T-helper 22 cell (primary cell): Measurements from ENCODE around the gene IGFBP4.

Experiments
- DNase-seq: peaks from one replicate; pipeline ENCODE4 v3.0.0-alpha.2; 2020; ENCODE audit warnings: low read depth

The IGFBP4 gene

DNA sequence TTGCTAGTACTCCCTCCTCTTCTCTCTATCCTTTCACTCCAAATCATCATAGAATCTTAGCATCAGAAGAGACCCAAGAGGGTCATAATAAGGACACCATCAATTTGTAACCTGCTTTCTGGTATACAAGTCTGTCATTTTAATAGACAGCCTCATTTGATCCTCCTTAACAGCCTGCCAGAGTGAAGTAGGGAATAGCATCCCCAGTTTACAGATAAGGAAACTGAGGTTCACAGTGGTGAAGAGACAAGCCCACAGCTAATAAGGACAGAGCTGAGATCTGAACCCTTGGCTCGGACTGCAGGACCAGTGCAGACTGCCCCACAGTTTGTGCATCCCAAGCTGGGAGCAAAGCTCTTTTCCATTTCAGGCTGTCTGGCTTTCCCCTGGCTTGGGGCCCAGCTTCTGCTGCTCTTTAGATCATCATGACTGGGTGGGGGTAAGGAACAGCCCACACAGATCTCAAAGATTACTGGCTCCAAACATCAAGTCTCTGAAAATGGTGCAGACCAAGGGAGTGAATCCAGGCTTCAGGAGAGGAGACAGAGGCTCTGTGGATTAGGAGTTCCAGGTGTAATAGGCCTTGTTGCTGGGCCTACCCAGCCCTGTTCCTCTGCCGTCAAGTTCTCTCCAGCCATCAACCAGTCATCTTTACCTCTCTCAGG lies 10.3 kb upstream of the IGFBP4 start:
- no peak for DNase-seq

DNA sequence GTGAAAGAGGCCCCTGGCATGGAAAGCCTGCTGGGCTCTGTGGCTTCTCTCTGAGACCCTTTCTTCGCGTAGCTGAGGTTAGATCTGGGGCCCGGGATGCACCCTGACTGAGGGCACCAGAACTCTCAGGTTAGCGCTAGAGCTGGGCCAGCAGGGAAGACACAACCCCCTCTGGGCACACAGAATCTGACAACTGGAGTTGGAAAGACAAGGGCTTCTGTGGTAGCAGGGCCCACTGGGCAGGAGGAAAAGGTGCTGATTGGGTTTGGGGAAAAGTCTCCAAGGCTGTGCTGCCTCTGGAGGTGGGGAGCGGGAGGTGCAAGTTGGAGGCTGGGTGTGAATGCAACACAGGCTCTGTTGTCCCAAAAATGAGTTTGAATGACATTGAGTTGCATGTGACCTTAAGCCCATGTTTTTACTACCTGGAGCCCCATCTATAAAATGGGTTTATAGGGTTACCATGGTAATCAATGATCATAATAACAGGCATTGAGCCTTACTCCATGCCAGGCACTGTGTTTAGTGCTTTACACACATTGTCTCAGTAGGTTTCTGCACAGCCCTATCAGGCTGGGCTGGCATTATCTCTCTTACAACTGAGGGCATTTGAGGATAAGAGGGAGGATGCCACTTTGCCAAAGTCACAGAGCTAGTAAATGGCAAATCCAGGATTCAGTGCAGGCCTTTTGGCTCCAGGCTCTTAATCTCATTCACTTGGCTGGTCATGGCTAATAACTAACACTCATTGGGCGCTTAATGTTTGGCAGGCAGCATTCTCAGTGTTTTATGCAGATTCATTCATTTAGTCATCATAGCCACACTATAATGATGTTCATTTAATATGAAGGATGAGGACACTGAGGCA lies 9.5 kb upstream of the IGFBP4 start:
- DNase-seq = no peak

DNA sequence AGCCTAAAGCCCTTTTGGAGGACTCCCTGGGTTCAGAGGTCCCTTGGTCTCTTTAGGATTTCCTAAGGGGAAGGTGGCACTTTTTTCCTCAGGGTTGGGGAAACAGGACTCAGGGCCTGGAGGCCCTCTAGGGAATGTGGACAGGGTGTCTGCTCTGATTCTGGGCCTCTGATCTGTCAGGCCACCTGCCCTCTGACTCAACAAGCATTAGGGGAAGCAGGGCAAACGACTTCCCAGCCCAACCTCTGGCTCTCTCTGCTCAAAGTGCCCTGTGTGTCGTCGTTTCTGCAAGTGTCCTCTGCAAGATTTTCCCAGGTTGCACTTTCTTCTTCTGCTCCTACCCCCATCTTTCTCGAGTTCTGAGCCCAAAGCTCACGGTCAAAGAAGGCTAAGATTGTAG lies 6.6 kb upstream of the IGFBP4 start:
- no peak for DNase-seq

DNA sequence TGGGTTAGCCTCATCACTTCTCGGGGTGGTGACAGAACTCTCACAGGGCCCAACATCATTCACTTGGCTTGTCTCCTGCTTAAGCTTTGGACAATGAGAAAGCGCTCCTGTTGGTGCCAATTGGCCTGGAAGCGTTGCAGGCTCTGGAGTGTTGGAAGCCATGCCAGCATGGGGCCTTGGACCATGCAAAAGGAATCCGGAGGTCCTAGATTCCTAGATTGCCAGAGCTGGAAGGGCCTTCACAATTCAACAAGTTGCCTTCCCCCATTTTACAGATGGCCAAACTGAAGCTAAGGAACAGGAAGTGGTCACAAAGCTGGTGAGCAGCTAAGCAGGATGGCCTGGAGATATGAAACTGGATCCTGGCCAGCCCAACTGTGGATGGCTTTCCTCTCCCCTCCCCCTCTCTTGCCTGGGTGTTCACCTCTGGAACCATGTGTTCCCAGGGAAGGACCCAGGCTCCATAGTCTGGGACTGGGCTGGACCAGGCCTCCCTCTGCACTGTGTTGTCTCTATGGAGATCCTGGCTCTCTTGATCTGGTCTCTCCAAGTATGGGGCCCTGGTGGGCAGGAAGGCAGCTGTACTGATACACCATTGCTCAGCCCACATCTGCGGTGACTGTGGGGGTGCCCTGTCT lies 6.0 kb upstream of the IGFBP4 start:
- DNase-seq = no peak

DNA sequence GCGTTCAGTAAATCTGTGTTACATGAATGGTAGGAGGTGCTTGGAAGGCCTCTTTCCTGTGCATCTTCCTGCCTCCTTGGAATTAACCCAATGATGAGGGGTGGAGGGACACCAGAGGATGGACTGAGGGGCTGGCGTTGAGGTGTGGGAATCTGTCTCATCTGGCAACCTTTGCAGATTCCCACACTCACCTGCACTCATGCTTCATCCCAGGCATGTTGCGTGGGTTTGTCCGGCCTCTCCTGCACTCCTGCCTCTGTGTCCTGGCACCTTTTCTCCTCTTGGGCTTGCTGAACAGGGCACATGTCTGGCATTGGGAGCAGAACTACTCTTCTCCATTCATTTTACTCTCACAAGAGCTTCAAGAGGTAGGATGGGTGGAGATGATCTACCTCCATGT lies 3.1 kb upstream of the IGFBP4 start:
- no peak for DNase-seq

DNA sequence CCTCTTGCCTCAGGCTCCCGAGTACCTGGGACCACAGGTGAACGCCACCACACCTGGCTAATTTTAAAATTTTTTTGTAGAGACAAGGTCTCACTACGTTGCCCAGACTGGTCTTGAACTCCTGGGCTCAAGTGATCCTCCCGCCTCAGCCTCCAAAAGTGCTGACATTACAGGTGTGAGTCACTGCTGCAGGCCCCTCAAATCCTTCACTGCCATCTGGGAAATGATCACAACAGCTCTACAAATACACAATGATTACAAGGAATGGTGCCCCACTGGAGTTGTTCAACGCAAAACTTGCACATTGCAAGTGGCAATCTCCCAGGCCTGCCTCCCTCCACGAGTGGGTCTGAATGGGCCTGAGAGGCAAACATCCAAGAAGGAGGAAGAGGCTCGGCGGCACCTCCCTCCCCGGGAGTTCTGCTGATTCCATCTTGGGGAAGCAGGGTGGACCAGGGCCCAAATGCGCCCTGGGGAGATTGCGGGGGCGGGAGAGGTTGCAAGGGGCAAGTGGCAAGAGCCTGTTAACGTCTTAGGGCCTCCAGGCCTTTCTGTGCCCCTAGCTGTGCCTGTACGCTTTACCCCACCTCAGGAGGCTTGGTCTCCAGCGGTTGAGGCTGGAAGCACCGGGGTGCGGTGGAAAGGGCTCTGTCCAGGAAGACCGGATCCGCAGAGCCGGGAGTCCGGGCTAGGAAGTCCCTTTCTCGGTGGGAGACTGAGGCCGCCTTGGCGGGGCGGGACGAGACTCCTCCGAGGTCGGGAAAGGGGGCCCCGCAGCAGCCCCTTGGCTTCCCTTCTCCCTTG lies 656 bp upstream of the IGFBP4 start:
- no peak for DNase-seq

DNA sequence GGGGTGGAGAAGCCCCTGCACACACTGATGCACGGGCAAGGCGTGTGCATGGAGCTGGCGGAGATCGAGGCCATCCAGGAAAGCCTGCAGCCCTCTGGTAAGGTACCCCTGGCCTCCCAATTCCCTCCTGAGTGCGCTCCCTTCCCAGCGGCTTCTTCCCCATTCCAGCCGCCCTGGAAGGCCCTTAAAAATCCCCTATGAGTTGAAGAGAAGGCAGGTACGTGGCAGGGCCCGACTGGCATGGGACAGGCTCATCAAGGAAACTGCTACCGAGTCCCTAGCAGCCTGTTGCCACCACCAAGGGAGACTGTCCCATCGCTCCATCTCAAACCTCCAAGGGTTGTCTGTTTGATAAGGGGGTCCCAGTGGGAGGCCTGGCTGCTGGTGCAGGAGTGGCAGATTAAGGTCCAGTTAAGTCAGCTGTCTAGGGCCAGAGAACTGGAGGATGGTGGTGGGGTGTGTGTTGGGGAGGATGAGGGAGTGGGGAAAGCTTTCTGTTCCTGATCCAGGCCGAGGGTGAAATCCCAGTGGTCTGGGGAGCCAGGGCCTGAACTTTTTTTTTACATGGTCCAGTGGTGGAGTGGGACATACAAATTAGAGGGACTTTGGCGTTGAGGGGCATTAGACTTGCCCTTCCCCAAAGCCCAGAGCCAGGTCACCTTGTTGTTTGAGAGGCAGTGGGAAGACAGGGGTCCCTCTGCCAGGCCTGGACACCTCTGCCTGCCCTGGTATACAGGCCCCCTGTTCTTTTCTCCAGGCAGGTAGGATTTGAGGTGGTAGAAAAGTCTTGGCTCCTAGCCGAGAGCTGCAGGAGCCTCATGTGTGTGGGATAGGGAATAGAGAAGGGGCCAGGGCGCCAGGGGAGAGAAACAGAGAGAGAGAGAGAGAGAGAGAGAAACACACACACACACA lies 994 bp downstream of the IGFBP4 start:
- no peak for DNase-seq

DNA sequence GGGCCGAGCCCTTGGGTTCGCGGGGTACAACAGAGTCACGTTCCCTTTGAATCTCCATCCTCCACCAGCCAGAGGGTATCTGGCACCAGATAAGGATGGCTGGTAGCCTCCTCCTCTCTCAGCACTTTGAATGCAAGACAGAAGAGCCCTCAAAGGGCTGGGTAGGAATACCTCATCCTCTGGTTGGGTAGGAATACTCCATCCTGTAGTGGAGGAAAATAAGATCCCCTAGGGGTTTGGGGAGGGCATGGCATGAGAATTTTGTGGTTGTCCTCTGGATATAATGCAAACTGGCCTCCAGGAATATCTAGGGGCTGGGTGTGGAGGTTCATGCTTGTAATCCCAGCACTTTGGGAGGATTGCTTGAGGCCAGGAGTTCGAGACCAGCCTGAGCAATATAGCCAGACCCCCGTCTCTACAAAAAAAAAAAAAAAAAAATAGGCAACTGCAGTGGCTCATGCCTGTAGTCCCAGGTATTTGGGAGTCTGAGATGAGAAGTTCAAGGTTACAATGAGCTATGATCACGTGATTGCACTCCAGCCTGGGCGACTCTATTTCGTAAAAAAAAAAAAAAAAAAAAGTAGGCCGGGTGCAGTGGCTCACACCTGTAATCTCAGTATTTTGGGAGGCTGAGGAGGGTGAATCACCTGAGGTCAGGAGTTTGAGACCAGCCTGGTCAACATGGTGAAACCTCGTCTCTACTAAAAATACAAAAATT lies 2.7 kb downstream of the IGFBP4 start:
- no peak for DNase-seq

DNA sequence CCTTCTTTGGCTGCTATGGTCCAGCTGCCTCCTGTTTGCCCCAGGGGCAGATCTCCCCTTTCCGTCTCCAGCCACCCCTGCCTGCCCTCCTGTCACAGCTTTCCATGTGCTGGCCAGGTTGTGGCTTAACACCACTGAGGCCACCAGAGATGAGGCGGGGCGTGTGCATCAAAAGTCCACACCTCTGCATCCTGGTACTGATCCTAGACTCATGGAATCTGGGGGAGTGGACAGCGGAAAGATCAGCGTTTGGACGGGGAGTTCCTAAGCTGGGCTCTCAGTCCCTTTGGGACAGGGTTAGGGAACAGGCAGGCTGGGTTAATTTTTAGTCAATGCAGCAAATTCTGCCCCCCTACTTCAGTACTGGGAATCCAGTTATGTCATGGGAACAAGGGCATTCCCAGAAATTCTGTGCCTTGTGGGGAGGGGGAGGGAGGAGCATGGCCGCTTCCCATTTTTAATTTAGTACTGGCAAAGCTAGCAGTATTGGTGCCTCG lies 3.9 kb downstream of the IGFBP4 start:
- DNase-seq = no peak

DNA sequence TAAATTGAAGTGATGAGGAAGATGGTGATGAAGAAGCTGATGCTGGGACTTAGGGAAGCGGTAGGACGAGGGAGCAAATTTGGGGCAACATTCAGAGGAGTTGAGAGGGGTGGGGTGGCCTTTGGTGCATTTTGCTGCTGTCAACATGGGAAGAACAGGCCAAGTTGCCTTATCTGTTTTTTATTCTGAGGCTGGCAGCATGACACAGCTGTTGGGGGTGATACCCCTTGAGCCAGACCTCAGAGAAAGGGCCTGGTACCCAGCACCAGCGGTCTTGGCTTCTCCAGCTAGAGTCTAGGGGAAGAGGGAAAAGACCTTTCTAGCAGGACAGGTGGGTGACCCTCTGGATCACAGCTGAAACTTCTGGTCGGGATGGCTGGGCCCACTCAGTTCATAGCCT lies 4.6 kb downstream of the IGFBP4 start:
- DNase-seq = no peak

DNA sequence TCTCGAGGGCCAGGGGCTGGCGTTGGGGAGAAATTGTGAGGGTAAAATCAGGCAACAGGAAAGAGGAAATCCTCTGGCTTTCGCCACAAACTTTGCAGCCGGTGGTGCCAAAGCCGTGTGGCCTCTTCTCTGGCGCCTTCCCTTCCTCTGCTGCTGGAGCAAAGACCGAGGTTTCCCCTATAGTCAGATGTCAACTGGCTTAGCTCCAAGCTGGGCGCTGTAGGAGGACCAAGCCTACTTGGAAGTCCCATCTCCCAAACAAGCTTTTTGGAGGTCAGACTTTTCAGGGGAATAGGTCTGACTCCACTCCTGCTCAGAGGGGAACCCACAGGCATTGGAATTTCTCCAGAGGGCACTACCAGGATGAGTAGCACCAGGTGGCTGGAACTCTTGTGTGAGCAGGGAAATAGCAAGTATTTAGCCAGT lies 5.0 kb downstream of the IGFBP4 start:
- no peak for DNase-seq

DNA sequence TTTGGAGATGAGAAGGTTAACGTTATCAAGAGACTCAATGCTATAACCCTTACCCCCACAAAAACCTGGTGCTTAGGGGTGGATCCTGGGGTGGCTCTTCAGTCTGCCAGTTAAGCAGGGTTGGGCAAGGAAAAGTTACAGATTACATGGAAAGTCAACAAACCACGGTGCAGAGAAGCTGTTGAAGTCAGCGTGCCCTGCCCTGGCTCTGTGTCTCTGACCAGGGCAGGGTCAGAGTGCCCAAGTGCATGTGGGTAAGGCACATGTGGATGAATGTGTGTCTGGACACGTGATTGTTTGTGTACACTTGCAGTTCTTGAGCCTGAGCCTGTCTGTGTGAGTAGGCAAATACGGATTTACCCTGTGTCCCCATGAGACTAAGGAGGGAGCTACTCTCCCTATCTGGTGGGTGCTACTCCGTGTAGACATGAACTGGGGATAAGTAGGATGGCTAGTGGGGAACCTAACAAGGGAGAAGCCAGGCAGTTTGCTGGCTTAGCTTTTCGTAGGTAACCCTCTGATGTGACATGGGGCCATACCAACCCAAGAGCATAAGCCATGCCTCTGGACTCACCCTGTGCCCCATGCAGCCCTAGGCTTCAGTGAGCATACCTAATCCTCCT lies 5.5 kb downstream of the IGFBP4 start:
- DNase-seq = no peak

DNA sequence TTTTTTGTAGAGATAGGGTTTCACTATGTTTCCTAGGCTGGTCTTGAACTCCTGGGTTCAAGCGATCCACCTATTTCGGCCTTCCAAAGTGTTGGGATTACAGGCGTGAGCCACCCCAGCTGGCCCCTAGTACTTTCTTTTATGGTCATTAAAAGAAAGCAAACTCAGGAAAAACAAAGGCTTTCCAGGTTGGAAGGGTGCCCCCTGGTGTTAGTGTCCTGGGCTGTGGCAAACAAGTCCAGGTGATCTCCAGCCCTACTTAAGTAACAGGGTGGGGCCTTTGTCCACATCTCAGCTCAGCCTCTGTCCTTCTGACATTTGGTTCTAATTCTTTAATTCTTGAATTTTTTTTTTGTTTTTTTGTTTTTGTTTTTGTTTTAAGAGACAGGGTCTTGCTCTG lies 6.9 kb downstream of the IGFBP4 start:
- no peak for DNase-seq

DNA sequence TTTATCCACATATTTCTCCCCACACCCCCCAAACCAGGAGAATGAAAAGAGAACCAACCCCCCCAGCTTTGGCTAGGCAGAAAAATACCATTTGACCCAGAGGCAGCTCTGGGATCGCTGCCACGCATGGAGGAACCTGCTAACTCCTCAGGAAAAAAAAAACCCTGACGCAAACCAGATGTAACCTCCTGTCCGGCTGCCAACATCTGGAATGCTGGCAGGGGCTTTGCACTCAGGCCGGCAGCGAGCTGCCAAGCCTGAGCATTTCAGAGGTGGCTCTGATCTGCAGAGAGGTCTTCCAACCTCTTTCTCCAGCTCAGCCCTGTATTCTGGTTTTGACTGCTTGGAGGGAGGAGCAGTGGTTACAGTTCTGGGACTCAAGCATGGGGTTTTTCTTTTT lies 8.2 kb downstream of the IGFBP4 start:
- no peak for DNase-seq

DNA sequence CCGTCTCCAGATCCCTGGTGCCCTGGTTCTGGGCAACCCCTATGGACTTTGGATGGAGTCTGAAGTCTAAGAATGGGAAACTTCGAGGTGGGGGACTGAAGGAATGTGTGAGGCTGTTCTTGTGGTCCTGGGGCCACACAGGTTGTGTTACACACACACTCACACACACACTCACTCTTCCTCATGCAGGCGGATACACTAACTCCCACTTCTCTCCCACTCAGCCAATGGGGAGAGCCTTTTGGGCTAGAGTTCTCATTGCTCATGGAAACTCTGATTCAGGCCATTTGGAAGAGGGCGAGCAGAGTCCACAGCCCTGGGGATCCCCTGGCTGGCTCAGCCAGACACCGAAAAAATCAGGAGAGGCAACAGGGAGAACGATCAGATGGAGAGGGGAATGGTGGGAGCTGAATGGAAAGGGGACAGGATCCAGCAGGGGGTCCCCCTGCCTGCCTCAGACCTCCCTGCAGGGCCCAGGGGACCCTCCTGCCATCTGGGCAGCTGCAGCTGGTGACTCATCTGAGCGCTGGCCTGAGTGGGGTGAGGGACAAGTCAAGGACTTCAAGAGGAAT lies 9.1 kb downstream of the IGFBP4 start:
- DNase-seq = no peak

DNA sequence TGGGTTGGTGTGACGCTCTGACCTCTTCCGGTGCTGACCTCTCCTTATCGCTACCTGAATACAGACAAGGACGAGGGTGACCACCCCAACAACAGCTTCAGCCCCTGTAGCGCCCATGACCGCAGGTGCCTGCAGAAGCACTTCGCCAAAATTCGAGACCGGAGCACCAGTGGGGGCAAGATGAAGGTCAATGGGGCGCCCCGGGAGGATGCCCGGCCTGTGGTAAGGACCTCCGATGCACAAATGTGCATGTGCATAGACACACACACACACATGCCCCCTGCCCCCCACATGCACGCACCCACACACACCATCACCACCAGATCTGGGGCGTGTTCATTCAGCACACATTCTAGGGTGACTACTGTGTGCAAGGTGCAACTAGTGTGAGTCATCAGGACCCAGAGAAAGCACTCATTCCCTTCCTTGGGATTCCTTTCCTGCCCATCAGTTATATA lies 9.7 kb downstream of the IGFBP4 start:
- no peak for DNase-seq

DNA sequence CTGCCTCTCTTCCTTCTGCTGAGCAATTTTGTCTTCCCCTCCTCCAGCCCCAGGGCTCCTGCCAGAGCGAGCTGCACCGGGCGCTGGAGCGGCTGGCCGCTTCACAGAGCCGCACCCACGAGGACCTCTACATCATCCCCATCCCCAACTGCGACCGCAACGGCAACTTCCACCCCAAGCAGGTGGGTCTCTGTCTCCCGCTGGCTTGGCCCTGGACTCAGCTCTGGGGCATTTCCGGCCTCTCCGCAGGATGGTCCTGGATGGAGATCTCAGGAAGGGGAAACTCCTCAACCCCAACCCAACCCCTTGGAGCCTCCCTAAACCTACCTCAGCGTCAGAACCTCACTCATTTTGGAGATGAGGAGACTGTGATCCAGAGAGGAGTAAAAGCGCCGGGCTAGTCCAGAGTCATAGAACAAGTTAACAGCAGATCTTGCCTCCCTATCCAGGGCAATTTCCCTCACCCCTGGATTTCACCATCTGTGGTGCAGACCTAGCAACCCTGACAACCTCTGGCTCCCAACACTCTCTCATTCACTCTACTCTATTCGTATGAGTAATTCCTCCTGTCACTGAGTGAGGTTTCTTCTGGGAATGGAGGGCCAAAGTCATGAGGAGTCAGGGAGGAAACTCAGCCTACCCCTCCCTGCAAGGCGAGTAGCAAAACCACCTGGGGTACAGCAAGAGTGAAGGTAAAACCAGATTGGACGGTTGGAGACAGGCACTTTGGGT lies 10.8 kb downstream of the IGFBP4 start:
- DNase-seq = no peak

DNA sequence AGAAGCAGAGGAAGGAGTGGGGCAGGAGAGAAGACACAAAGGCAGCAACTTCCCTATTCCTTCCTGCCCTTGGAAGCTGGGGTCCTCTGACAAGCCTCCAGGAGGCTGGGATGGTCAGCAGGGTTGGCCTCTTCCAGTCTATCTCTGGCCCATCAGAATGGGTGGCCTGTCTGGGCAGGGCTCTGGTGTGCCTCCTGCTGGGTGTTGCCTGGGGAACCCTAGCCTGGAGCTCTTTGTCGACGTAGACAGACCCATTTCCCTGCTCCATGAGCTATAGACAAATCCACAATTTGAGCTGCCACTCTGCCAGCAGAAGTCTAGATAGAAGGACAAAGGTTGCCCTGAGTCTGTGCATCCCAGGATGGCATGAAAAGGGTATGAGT lies 11.4 kb downstream of the IGFBP4 start:
- DNase-seq = no peak
